ENCODE measurements around the gene C14orf119. TPM values are rescaled to one million over a fixed set of nuclear protein-coding genes. Genes with fewer than 3 reads are reported as not detected.
A peak's percentile ranks its signal among the peaks of the same experiment; 100 is the strongest.

C14orf119 gene
- total and polyA plus RNA-seq, 9 of the 15 experiments (the other 6 are each of a cell fraction or from before 2014, with no cell fraction given), result 36.7 to 251 (median 51.8) TPM

- no peak overlapping the region for H3K4me3 ChIP-seq
- no peak overlapping the region for H2AFZ ChIP-seq (ENCODE audit: low read depth, low read length)
- no peaks in the 10 kb centered on the region for H3K36me3 ChIP-seq (ENCODE audit: control insufficient read depth, insufficient read depth, low read length)
- CTCF ChIA-PET (ENCODE audit: low intra/inter-chr PET ratio), result interaction anchor here (1.7 kb wide), 1 partner anchor 36 kb away, joined by 4 read pairs; no protein-coding TSS in a partner anchor
- no peaks in the 10 kb centered on the region for H3K79me2 ChIP-seq (ENCODE audit: control insufficient read depth, insufficient read depth, low read length)
- 0 out of 5 replicates have a peak, but pooled peaks cover 0 to 4% of the 10 kb centered on the region in 2 experiments for H3K27me3 ChIP-seq (ENCODE audit: control insufficient read depth in 2 of 2, insufficient read depth in 2 of 2, low read length in 2 of 2)
- BruUV-seq (replicated peaks), result no TSS peak
- FAIRE-seq (no peak), ATAC-seq (no peak), DNase-seq (ENCODE audit: extremely low read depth in 1 of 4, low spot score in 3 of 4) (no peak)
- no peaks in the 10 kb centered on the region for H4K20me1 ChIP-seq (replicated peaks; ENCODE audit: control insufficient read depth, insufficient read depth, low read length)
- H3K9me1 ChIP-seq (ENCODE audit: control insufficient read depth, insufficient read depth, low read length), result no peaks in the 10 kb centered on the region
- WGBS (ENCODE audit: insufficient coverage, low coverage, missing lambda C conversion rate), result 39% methylated on average over 3 of the region's 4 CpGs
- H3K9me3 ChIP-seq (replicated peaks; ENCODE audit: control insufficient read depth, insufficient read depth, low read depth, low read length), result no peaks in the 10 kb centered on the region
- no peak overlapping the region for H3K4me2 ChIP-seq (ENCODE audit: insufficient read depth, low read length)
- TF ChIP-seq ZNF398 (CRISPR knock-in tag; IDR thresholded peaks at IDR 0.05), result no peak
- 0 out of 2 replicates have a peak, but pooled peaks have one; percentile 31 for TF ChIP-seq SPI1 (IDR thresholded peaks at IDR 0.05; ENCODE audit: borderline replicate concordance, low read depth, low read length)
- POLR2A ChIA-PET, result interaction anchor here (1.5 kb wide), 1 partner anchor 10 kb away, joined by 15 read pairs; the partner anchor contains the start of genes ACIN1 and C14orf119
- peaks cover 4 to 8% of the 10 kb centered on the region in 2 experiments; a peak in 4 of 5 replicates for H3K4me1 ChIP-seq (replicated peaks in 1 of 2; ENCODE audit: control insufficient read depth in 2 of 2, insufficient read depth in 2 of 2, low read length in 2 of 2)
- H3K27ac ChIP-seq (ENCODE audit: extremely low read depth, low read depth, low read length), result no peak overlapping the region
- in situ Hi-C loops (cut with MboI), result loop anchor here (5.0 kb wide), 1 partner anchor 38 kb away; no protein-coding TSS in a partner anchor
- intact Hi-C loops (cut with micrococcal nuclease), result loop anchor here (5.0 kb wide), 2 partner anchors 118 to 133 kb away; no protein-coding TSS in a partner anchor
- no peak overlapping the region for H3K9ac ChIP-seq (ENCODE audit: insufficient read depth in 1 of 2, low read depth in 2 of 2, low read length in 2 of 2)
These were observed 10.1 kb downstream of the C14orf119 start for GRCh38 chr14:23105348-23105824.

GRCh38 chr14:23106747-23107045 is 11.4 kb downstream of the C14orf119 start:
- no peak for DNase-seq (ENCODE audit: extremely low read depth in 1 of 4, low spot score in 3 of 4)
- no peaks in the 10 kb centered on the region for H4K20me1 ChIP-seq (replicated peaks; ENCODE audit: control insufficient read depth, insufficient read depth, low read length)
- no peak for ATAC-seq
- no peaks in the 10 kb centered on the region for H3K9me1 ChIP-seq (ENCODE audit: control insufficient read depth, insufficient read depth, low read length)
- no peaks in the 10 kb centered on the region for H3K36me3 ChIP-seq (ENCODE audit: control insufficient read depth, insufficient read depth, low read length)
- H3K27ac ChIP-seq (ENCODE audit: extremely low read depth, low read depth, low read length), result no peak overlapping the region
- H2AFZ ChIP-seq (ENCODE audit: low read depth, low read length), result no peak overlapping the region
- peaks cover 4 to 13% of the 10 kb centered on the region in 2 experiments; a peak in 4 of 5 replicates for H3K4me1 ChIP-seq (replicated peaks in 1 of 2; ENCODE audit: control insufficient read depth in 2 of 2, insufficient read depth in 2 of 2, low read length in 2 of 2)
- CTCF ChIA-PET (ENCODE audit: low intra/inter-chr PET ratio), result no interaction called here
- H3K4me3 ChIP-seq, result no peak overlapping the region
- no peaks in the 10 kb centered on the region for H3K9me3 ChIP-seq (replicated peaks; ENCODE audit: control insufficient read depth, insufficient read depth, low read depth, low read length)
- POLR2A ChIA-PET, result interaction anchor here (0.8 to 1.7 kb wide), 3 partner anchors 9 to 13 kb away, joined by 3 read pairs; partner anchors contain the start of genes ACIN1 and C14orf119
- no peak overlapping the region for H3K9ac ChIP-seq (ENCODE audit: insufficient read depth in 1 of 2, low read depth in 2 of 2, low read length in 2 of 2)
- H3K4me2 ChIP-seq (ENCODE audit: insufficient read depth, low read length), result no peak overlapping the region
- in situ Hi-C loops (cut with MboI), result loop anchor here (5.0 kb wide), 1 partner anchor 39 kb away; no protein-coding TSS in a partner anchor
- no peaks in the 10 kb centered on the region for H3K79me2 ChIP-seq (ENCODE audit: control insufficient read depth, insufficient read depth, low read length)
- no TSS peak for BruUV-seq (replicated peaks)
- intact Hi-C loops (cut with micrococcal nuclease), result loop anchor here (5.0 kb wide), 2 partner anchors 119 to 134 kb away; no protein-coding TSS in a partner anchor
- H3K27me3 ChIP-seq (ENCODE audit: control insufficient read depth in 2 of 2, insufficient read depth in 2 of 2, low read length in 2 of 2), result peaks cover 0 to 4% of the 10 kb centered on the region in 2 experiments; a peak in 1 of 5 replicates
- no peak for FAIRE-seq
- TF ChIP-seq CBX2 (IDR thresholded peaks at IDR 0.05; ENCODE audit: insufficient read depth, low read length, poor library complexity, severe bottlenecking), result no peak
- no peak for TF ChIP-seq HNRNPH1 (optimal IDR thresholded peaks at IDR 0.05; ENCODE audit: low read depth, low read length)
- no peak for TF ChIP-seq ZNF282 (CRISPR knock-in tag; IDR thresholded peaks at IDR 0.05)
- TF ChIP-seq ZFP91 (CRISPR knock-in tag; IDR thresholded peaks at IDR 0.05), result no peak
- TF ChIP-seq TEAD1 (CRISPR knock-in tag; IDR thresholded peaks at IDR 0.05), result no peak
- TF ChIP-seq SRSF1 (IDR thresholded peaks at IDR 0.05; ENCODE audit: low read depth, low read length), result no peak
- TF ChIP-seq MAFF (IDR thresholded peaks at IDR 0.05; ENCODE audit: low read length), result no peak
- no peak for TF ChIP-seq RBFOX2 (IDR thresholded peaks at IDR 0.05; ENCODE audit: low read depth, low read length)

Data from K562 (cell line).